SK-N-SH (cell line): ENCODE measurements around the gene JOSD2. TPM values are rescaled to one million over a fixed set of nuclear protein-coding genes. Genes with fewer than 3 reads are reported as not detected.

Experiments used
- CTCF ChIA-PET: fragments of 300-600, 350-600 bp; formaldehyde crosslinking; extraction: SDS; loops from one replicate; lab custom pipeline; 2021; lab: Yijun Ruan, JAX
- POLR2A ChIA-PET: fragments of 350-600 bp; sonication (Branson Sonifier 250); formaldehyde crosslinking; extraction: SDS; loops from one replicate; lab custom pipeline; 2020; ENCODE audit warnings: antibody characterized with exemption, inconsistent platforms; lab: Yijun Ruan, JAX
- DNase-seq: peaks from one replicate; pipeline ENCODE4 v3.0.0; 2012
- H2AFZ ChIP-seq: fragments of 200-600 bp; sonication (generic); 2 replicates; pipeline ENCODE4 v1.8.1; 2016; ENCODE audit warnings: antibody characterized with exemption, mild to moderate bottlenecking, low read depth
- H3F3A ChIP-seq: fragments of 200-600 bp; sonication (generic); replicated peaks from 2 replicates; pipeline ENCODE3; 2016; ENCODE audit warnings: antibody characterized with exemption, mild to moderate bottlenecking; ENCODE audit not compliant: insufficient read depth
- H3K27ac ChIP-seq, 2 experiments: fragments of 200-500 bp in 1 of 2; fragments of 200-600 bp in 1 of 2; sonication (Bioruptor generic) in 1 of 2; sonication (generic), shearing (Covaris generic) in 1 of 2; 2 replicates each; pipeline versions ENCODE4 v1.5.1 to v1.6.1; 2014 to 2016; ENCODE audit warnings: low read depth in 2 of 2, inconsistent platforms in 1 of 2, low read length in 1 of 2, mild to moderate bottlenecking in 1 of 2, mixed read lengths in 1 of 2
- H3K27me3 ChIP-seq: fragments of 200-600 bp; sonication (generic), shearing (Covaris generic); 2 replicates; pipeline ENCODE4 v1.6.1; 2016; ENCODE audit warnings: mixed run types; ENCODE audit not compliant: insufficient read depth
- H3K36me3 ChIP-seq, 2 experiments: fragments of 200-500 bp in 1 of 2; fragments of 200-600 bp in 1 of 2; sonication (Bioruptor generic) in 1 of 2; sonication (generic) in 1 of 2; replicated peaks in 1 of 2; 2 replicates each; pipeline versions ENCODE3 to v1.5.1; 2014 to 2016; ENCODE audit warnings: low read length in 1 of 2, mild to moderate bottlenecking in 1 of 2; ENCODE audit not compliant: insufficient read depth in 2 of 2, control insufficient read depth in 1 of 2
- H3K4me1 ChIP-seq, 2 experiments: fragments of 200-500 bp in 1 of 2; fragments of 200-600 bp in 1 of 2; sonication (Bioruptor generic) in 1 of 2; sonication (generic), shearing (Covaris generic) in 1 of 2; 2 replicates each; pipeline versions ENCODE4 v1.5.1 to v1.6.1; 2014 to 2016; ENCODE audit warnings: low read depth in 1 of 2, low read length in 1 of 2, mixed run types in 1 of 2; ENCODE audit not compliant: insufficient read depth in 2 of 2, control insufficient read depth in 1 of 2
- H3K4me2 ChIP-seq: fragments of 200-600 bp; sonication (generic), shearing (Covaris generic); 2 replicates; pipeline ENCODE4 v1.6.1; 2017; ENCODE audit warnings: mixed run types
- H3K4me3 ChIP-seq, 2 experiments: fragments of 200-500 bp in 1 of 2; fragments of 200-600 bp in 1 of 2; sonication (Bioruptor generic) in 1 of 2; sonication (generic), shearing (Covaris generic) in 1 of 2; 2 replicates each; pipeline versions ENCODE4 v1.5.1 to v1.8.1; 2014 to 2016; ENCODE audit warnings: low read depth in 2 of 2, inconsistent platforms in 1 of 2, low read length in 1 of 2, mild to moderate bottlenecking in 1 of 2, mixed read lengths in 1 of 2, moderate library complexity in 1 of 2
- H3K79me2 ChIP-seq: fragments of 200-600 bp; sonication (generic); 2 replicates; pipeline ENCODE4 v1.8.1; 2017; ENCODE audit warnings: mild to moderate bottlenecking; ENCODE audit not compliant: insufficient read depth
- H3K9ac ChIP-seq: fragments of 200-600 bp; sonication (generic); 2 replicates; pipeline ENCODE4 v1.6.1; 2017; ENCODE audit warnings: mixed run types
- H3K9me2 ChIP-seq: fragments of 200-600 bp; sonication (generic); 2 replicates; pipeline ENCODE4 v1.6.1; 2017; ENCODE audit warnings: mixed run types
- H3K9me3 ChIP-seq: fragments of 200-600 bp; sonication (generic); 2 replicates; pipeline ENCODE4 v1.6.1; 2017; ENCODE audit warnings: mixed run types, mild to moderate bottlenecking, moderate library complexity
- H4K20me1 ChIP-seq: fragments of 200-600 bp; sonication (generic); 2 replicates; pipeline ENCODE4 v1.6.1; 2017; ENCODE audit warnings: mild to moderate bottlenecking, mixed run types; ENCODE audit not compliant: insufficient read depth
- CHD2 ChIP-seq: fragments of 150-350 bp; IDR thresholded peaks from 2 replicates; pipeline ENCODE4 v1.6.1; 2018; ENCODE audit warnings: low read length; ENCODE audit not compliant: partially characterized antibody
- CTCF ChIP-seq: fragments of 200-600 bp; sonication (generic); IDR thresholded peaks from 2 replicates; pipeline ENCODE4 v1.6.1; 2017; ENCODE audit warnings: antibody characterized with exemption, mild to moderate bottlenecking, moderate library complexity
- ELF1 ChIP-seq: IDR thresholded peaks from 2 replicates; pipeline ENCODE4 v1.4.0; 2012
- EP300 ChIP-seq, 2 experiments: IDR thresholded peaks; 2 replicates each; pipeline versions ENCODE4 v1.4.0 to v1.6.1; 2012; ENCODE audit warnings: borderline replicate concordance in 1 of 2, low read depth in 1 of 2, low read length in 1 of 2
- EZH2phosphoT487 ChIP-seq: fragments of 200-600 bp; sonication (generic); IDR thresholded peaks from 2 replicates; pipeline ENCODE4 v1.6.1; 2017; ENCODE audit warnings: low read depth, mixed run types, mild to moderate bottlenecking, antibody characterized with exemption, moderate library complexity, borderline replicate concordance
- FOSL2 ChIP-seq: IDR thresholded peaks from 2 replicates; pipeline ENCODE4 v1.4.0; 2012; ENCODE audit warnings: low read depth, mild to moderate bottlenecking, moderate library complexity, borderline replicate concordance
- FOXJ3 ChIP-seq: sonication (generic); formaldehyde crosslinking; IDR thresholded peaks from 2 replicates; pipeline ENCODE4 v1.5.1; 2020; ENCODE audit warnings: mild to moderate bottlenecking, missing genetic modification reagents
- FOXM1 ChIP-seq: IDR thresholded peaks from 2 replicates; pipeline ENCODE4 v1.4.0; 2012; ENCODE audit warnings: low read depth, mild to moderate bottlenecking
- GABPA ChIP-seq: IDR thresholded peaks from 2 replicates; pipeline ENCODE4 v1.4.0; 2012; ENCODE audit warnings: low read depth, mild to moderate bottlenecking
- GATA2 ChIP-seq: sonication (generic); formaldehyde crosslinking; IDR thresholded peaks from 2 replicates; pipeline ENCODE4 v1.5.0; 2020; ENCODE audit warnings: mild to moderate bottlenecking, missing genetic modification reagents
- IRF3 ChIP-seq: fragments of 150-350 bp; IDR thresholded peaks from 2 replicates; pipeline ENCODE4 v1.6.1; 2016; ENCODE audit warnings: mild to moderate bottlenecking, low read depth, low read length
- JUND ChIP-seq: IDR thresholded peaks from 2 replicates; pipeline ENCODE4 v1.4.0; 2012
- MAX ChIP-seq: IDR thresholded peaks from 2 replicates; pipeline ENCODE4 v1.4.0; 2012; ENCODE audit warnings: low read depth
- MEF2A ChIP-seq: IDR thresholded peaks from 2 replicates; pipeline ENCODE4 v1.4.0; 2012; ENCODE audit warnings: low read depth, borderline replicate concordance
- MXI1 ChIP-seq: IDR thresholded peaks from 2 replicates; pipeline ENCODE4 v1.6.1; 2012; ENCODE audit warnings: mild to moderate bottlenecking, low read depth, low read length, improper control_type of control experiment
- NFIC ChIP-seq: IDR thresholded peaks from 2 replicates; pipeline ENCODE4 v1.4.0; 2012; ENCODE audit warnings: borderline replicate concordance
- NRF1 ChIP-seq: IDR thresholded peaks from 2 replicates; pipeline ENCODE4 v1.6.1; 2012; ENCODE audit warnings: low read depth, mild to moderate bottlenecking, low read length
- RAD21 ChIP-seq: IDR thresholded peaks from 2 replicates; pipeline ENCODE4 v1.6.1; 2012; ENCODE audit warnings: mild to moderate bottlenecking, low read length
- RCOR1 ChIP-seq: fragments of 150-350 bp; IDR thresholded peaks from 2 replicates; pipeline ENCODE4 v1.6.1; 2017; ENCODE audit warnings: antibody characterized with exemption, low read length
- RFX5 ChIP-seq: IDR thresholded peaks from 2 replicates; pipeline ENCODE4 v1.6.1; 2012; ENCODE audit warnings: mild to moderate bottlenecking, improper control_type of control experiment, low read length
- RXRA ChIP-seq: IDR thresholded peaks from 2 replicates; pipeline ENCODE4 v1.4.0; 2012; ENCODE audit warnings: low read depth, mild to moderate bottlenecking, borderline replicate concordance
- SIN3A ChIP-seq: IDR thresholded peaks from 2 replicates; pipeline ENCODE4 v1.6.1; 2012; ENCODE audit warnings: low read depth, mild to moderate bottlenecking, low read length, moderate library complexity, borderline replicate concordance
- TAF1 ChIP-seq: IDR thresholded peaks from 2 replicates; pipeline ENCODE4 v1.6.1; 2012; ENCODE audit warnings: low read depth, mild to moderate bottlenecking, low read length, moderate library complexity, borderline replicate concordance
- TCF12 ChIP-seq: IDR thresholded peaks from 2 replicates; pipeline ENCODE4 v1.4.0; 2012
- TEAD4 ChIP-seq: IDR thresholded peaks from 2 replicates; pipeline ENCODE4 v1.4.0; 2012; ENCODE audit warnings: mild to moderate bottlenecking, borderline replicate concordance; ENCODE audit not compliant: insufficient read depth
- USF2 ChIP-seq: fragments of 150-350 bp; IDR thresholded peaks from 2 replicates; pipeline ENCODE4 v1.6.1; 2017; ENCODE audit warnings: antibody characterized with exemption, low read length, low read depth, borderline replicate concordance
- YY1 ChIP-seq: IDR thresholded peaks from 2 replicates; pipeline ENCODE4 v1.4.0; 2012; ENCODE audit warnings: low read depth, mild to moderate bottlenecking
- WGBS: methylation state at CpG from one replicate; pipeline ENCODE4 v1.1.6; 2017; ENCODE audit warnings: low lambda C conversion rate; 5-methylcytosine and 5-hydroxymethylcytosine counted together
- polyA plus RNA-seq, 3 experiments: library from polyadenylated mRNA; depleted of rRNA; stranded (reverse); fragments of >200 nt; gene quantifications; 2 replicates each; pipeline ENCODE4 v1.2.3, GENCODE V29; 2012
- TF ChIP-seq, protein P1 (sequence below): IDR thresholded peaks from 2 replicates; pipeline ENCODE4; 2012
- TF ChIP-seq, protein P2 (sequence below): IDR thresholded peaks from 2 replicates; pipeline ENCODE4 v1.4.0; 2012; ENCODE audit warnings: low read depth, borderline replicate concordance

The JOSD2 gene
- polyA plus RNA-seq, 1 of the 3 experiments (the other 2 are of a cell fraction), result 81.2 TPM

DNA sequence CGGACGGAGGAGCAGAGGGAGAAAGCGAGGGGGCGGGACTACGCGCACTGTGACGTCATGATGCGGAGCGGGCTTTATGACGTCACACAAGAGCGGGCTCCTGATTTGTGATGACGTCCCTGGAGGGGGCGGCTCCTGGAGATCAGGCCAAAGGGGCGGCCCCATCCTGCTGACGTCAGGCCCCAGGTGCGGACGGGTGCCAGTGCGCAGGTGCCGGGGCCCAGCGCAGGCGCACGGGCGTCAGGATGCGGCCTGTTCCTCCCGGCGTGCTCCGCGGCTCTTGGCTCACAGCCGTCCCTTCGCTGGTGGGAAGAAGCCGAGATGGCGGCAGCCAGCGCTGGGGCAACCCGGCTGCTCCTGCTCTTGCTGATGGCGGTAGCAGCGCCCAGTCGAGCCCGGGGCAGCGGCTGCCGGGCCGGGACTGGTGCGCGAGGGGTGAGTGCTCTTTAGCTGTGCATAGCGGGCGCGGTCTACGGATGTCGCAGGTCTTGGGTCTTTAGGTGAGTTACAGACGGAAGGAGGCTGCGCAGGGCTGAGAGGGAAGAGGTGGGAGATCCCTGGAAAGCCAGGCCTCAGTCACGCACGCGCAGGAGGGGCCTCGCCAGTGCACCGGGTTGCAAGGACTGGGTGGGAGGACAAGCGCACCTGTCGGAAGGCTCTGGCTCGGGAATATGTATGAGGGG lies 34.6 kb downstream of the JOSD2 start, which contains the start of the genes EMC10 and GARIN5A:
TSS of gene EMC10 (plus strand) at position 284 of the 683 bp plus-strand sequence. CDS start at position 322, 38 bp downstream.
TSS of gene GARIN5A (minus strand) at position 625 of the 683 bp plus-strand sequence. CDS start at position 165, 460 bp downstream.
- peak within 1 kb of the TSS; percentile 93 for H3K4me2 ChIP-seq
- H3F3A ChIP-seq, result peaks cover 15% of the 10 kb centered on the region
- peak; percentile 100 for DNase-seq
- H3K27ac ChIP-seq, result peak within 1 kb of the TSS; percentile 67 to 85
- 2% methylated on average over 38 of the region's 58 CpGs for WGBS
- peak within 1 kb of the TSS; percentile 76 for H3K9ac ChIP-seq
- no peaks in the 10 kb centered on the region for H3K27me3 ChIP-seq
- peaks cover 10 to 21% of the 10 kb centered on the region in 2 experiments for H3K36me3 ChIP-seq
- no peaks in the 10 kb centered on the region for H3K9me3 ChIP-seq
- no peaks in the 10 kb centered on the region for H3K9me2 ChIP-seq
- ChIA-PET POLR2A (no interaction called here), CTCF (no interaction called here)
- H3K4me1 ChIP-seq, result peaks cover 6 to 9% of the 10 kb centered on the region in 2 experiments; a peak in 2 of 4 replicates
- H4K20me1 ChIP-seq, result no peaks in the 10 kb centered on the region
- peaks cover 16% of the 10 kb centered on the region for H3K79me2 ChIP-seq
- H2AFZ ChIP-seq, result peak within 1 kb of the TSS; percentile 93
- H3K4me3 ChIP-seq, result peak within 1 kb of the TSS; percentile 83 to 93
- no peak for TF ChIP-seq FOXJ3 (CRISPR knock-in tag)
- TF ChIP-seq CTCF, result no peak
- TF ChIP-seq EP300 (IDR thresholded peaks at IDR 0.05; ENCODE audit: borderline replicate concordance in 1 of 2, low read depth in 1 of 2, low read length in 1 of 2), result no peak
- peak; percentile 41; the same call in 1 of the 2 replicates for TF ChIP-seq MXI1
- TF ChIP-seq ELF1, result no peak
- TF ChIP-seq YY1, result peak; percentile 93
- TF ChIP-seq CHD2, result no peak
- no peak for TF ChIP-seq EZH2phosphoT487
- peak; percentile 99 for TF ChIP-seq NRF1
- TF ChIP-seq, protein P1, sequence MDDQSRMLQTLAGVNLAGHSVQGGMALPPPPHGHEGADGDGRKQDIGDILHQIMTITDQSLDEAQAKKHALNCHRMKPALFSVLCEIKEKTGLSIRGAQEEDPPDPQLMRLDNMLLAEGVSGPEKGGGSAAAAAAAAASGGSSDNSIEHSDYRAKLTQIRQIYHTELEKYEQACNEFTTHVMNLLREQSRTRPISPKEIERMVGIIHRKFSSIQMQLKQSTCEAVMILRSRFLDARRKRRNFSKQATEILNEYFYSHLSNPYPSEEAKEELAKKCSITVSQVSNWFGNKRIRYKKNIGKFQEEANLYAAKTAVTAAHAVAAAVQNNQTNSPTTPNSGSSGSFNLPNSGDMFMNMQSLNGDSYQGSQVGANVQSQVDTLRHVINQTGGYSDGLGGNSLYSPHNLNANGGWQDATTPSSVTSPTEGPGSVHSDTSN, result no peak
- no peak for TF ChIP-seq USF2
- TF ChIP-seq IRF3, result no peak
- TF ChIP-seq RAD21, result no peak
- no peak for TF ChIP-seq FOSL2
- TF ChIP-seq MAX, result peak; percentile 53; the same call in 1 of the 2 replicates
- no peak for TF ChIP-seq TCF12
- TF ChIP-seq GATA2 (CRISPR knock-in tag), result no peak
- peak; percentile 56; the same call in 1 of the 2 replicates for TF ChIP-seq SIN3A
- peak; percentile 87 for TF ChIP-seq TAF1
- peak; percentile 7; the same call in 1 of the 2 replicates for TF ChIP-seq RFX5
- TF ChIP-seq, protein P2, sequence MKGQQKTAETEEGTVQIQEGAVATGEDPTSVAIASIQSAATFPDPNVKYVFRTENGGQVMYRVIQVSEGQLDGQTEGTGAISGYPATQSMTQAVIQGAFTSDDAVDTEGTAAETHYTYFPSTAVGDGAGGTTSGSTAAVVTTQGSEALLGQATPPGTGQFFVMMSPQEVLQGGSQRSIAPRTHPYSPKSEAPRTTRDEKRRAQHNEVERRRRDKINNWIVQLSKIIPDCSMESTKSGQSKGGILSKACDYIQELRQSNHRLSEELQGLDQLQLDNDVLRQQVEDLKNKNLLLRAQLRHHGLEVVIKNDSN, result no peak
- 0 out of 2 replicates have a peak, but pooled peaks have one; percentile 40 for TF ChIP-seq GABPA
- TF ChIP-seq TEAD4, result no peak
- TF ChIP-seq JUND, result no peak
- no peak for TF ChIP-seq MEF2A
- no peak for TF ChIP-seq FOXM1
- peak; percentile 17; the same call in 1 of the 2 replicates for TF ChIP-seq RCOR1
- TF ChIP-seq NFIC, result peak; percentile 80
- TF ChIP-seq RXRA, result no peak
